Activated T-helper 1 cell treated with anti-CD3 and anti-CD28 coated beads, Interleukin-2, amount 50 U/mL, for 16 hours (primary cell): ENCODE results near the gene KCTD5.
"Not testable (repeated sequence)": the region's sequence is repeated elsewhere in the genome, so short reads cannot be mapped to it uniquely, and the experiment has no call there.

Experiments used
- DNase-seq, 2 donors: peaks; one replicate each; pipeline ENCODE4 v3.0.0-alpha.2; 2020; ENCODE audit warnings: low read depth in 1 of 2, low spot score in 1 of 2

Gene KCTD5

DNA sequence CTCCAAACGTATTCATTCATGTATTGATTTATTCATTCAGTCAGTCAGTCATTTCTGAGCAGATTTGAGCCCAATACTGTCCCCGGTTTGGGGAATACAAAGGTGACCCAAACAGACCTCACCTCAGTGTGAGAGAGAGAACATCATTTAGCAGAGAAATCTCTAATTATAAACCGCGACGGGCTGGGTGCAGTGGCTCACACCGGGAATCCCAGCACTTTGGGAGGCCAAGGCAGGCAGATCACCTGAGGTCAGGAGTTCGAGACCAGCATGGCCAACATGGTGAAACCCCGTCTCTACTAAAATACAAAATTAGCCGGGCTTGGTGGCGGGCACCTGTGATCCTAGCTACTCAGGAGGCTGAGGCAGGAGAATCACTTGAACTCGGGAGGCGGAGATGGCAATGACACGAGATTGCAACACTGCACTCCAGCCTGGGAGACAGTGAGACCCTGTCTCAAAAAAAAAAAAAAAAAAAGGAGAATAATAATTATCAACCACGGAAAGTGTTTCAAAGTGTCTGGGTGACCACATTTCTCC is 39.4 kb downstream of the KCTD5 start:
- not testable (repeated sequence) for DNase-seq

DNA sequence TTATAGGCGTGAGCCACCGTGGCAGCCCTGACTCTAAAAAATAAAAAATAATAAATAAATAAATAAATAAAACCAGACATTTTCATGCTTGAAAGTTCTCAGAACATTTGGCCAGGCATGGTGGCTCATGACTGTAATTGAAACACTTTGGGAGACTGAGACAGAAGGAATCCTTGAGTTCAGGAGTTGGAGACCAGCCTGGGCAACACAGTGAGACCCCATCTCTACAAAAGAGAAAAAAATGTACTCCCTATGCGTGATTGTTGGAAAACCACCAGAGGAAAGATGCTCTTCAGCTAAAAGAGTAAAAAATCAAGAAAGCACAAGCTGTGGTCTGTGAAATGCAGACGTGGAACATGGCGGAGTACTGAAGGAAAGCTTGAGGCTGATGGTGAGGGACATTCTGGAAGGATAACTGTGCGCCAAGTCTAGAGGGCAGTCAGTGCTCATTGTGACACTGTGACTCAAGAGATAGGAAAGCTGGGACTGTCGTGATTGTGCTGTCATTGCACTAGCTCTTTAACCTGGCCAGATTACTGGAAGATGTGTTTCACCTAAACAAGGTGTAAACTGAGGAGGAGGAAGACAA is 41.9 kb downstream of the KCTD5 start:
- no peak for DNase-seq

GRCh38 chr16:2724816-2725348 is 42.6 kb downstream of the KCTD5 start:
- no peak for DNase-seq

DNA sequence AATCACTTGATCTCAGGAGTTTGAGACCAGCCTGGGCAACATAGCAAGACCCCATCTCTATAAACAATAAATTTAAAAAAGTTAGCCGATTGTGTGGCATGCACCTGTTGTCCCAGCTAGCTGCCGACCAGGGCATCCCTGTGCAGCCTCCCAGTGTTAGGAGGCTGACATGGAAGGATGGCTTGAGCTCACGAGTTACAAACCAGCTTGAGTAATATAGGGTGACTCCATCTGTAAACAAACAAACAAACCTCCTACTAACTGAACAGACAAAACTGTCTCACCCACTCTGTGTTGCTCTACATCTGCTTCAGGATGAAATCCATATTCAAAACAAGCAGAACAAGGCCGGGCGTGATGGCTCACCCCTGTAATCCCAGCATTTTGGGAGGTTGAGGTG is 44.6 kb downstream of the KCTD5 start:
- DNase-seq: no peak

GRCh38 chr16:2728034-2728433 is 45.7 kb downstream of the KCTD5 start:
- no peak for DNase-seq

GRCh38 chr16:2734844-2735515 is 52.7 kb downstream of the KCTD5 start:
- no peak for DNase-seq

DNA sequence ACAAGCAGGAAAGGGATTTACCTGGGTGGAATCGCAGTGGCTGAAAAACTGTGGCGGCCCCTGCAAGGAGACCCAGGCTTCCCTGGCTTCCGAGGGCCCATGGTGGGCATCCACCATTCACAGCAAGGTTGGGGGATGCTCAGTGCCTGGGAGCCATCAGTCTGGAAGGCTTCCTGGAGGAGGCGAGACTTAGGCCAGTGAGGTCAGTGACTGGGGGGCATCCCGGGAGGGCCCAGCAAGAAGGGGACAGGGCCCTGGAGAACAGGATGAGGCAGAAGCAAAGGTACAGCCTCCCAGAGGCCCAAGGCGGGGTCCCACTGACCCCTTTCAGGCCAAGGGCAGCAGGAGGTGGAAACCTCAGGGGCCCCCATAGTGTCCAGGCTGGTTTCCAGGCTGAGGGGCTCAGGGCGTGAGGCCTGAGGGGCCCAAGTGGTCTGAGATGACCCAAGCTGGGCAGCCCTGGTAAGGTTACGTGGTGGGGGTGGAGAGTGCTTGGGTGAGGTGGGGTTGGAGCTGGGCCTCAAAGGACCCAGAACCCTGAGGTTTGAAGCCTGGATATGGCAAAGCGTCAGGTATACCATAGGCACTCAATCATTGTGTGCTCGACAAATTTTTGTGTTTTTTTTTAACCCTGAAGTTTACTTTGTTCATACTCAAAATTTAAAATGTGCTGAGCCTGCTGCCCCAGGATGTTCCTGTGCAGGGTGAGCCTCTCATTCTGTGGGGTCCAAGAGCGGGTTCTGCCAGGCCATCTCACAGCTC is 54.3 kb downstream of the KCTD5 start:
- DNase-seq: no peak

DNA sequence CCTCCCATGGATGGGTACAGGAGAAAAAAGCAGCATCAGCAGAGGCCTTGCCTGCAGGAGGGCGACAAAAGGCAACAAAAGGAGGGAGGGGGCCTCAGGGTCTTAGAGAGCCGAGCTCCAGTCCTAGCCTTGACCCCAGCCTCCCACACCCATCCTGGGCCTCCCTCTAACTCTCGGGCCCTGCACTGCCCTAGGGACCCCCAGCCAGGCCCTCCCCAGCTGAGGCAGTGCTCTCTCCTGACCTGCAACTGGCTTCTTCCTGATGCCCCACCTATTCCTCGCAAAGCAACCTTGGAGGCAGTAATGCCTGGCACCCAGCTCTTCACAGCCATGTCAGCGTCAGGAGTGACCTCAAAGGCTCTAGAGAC is 54.9 kb downstream of the KCTD5 start:
- DNase-seq: no peak

- no peak for DNase-seq
Measured at GRCh38 chr16:2737895-2738418, 55.6 kb downstream of the KCTD5 start.

DNA sequence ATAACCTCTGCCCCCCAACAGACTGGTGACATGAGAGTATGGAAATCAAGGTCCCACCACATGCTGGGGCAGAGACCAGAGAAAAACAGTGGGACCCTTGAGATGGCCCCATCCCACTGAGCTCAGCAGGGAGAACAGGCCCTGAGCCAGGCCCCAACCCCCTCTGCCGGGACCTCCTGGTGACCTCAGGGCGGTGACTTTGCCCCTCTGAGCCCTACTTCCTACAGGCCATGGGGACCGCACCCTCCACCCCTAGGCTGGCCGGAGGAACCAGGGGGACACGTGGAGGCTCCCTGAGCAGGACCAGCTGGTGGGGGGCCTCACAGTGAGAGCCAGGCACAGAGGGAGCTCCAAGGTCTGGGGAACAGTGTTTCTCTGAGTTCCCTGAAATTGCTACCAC is 56.3 kb downstream of the KCTD5 start:
- no peak for DNase-seq

DNA sequence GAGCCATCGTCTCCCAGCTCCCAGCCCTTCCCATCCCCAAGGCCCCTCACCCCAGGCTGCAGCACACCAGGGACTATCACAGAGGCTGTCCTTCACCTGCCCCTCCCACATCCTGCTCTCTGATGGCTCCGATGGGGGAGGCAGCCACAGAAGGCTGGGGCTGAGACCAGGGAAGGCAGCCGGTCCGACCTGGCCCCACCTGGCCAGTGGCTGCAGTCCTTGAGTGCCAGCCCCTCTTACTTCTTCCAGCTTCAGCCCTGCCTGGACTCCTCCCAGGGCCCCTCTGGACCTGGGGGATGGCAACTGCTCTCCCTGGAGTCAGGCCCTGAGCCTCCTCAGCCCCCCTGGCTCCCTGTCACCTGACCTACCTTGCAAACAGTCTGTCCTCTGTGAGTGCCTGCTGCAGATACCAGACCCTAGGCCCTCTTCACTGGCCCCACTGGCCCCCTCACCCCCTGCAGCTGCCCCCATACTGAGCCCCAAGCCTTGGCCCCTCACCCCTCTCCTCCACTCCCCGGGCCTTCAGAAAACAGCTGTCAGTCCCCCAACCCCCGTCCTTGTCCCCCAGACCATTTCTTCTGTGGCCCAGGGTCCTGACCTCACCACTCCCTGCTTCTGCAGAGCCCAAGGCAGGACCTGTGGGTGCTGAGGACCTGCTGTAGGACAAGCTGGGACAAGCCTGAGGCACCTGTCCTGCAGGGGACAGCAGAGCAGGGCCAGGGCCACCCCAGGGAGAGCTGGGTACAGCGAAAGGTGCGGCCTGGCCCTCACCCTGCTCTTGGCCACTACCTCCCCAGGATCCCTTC is 57.5 kb downstream of the KCTD5 start:
- no peak for DNase-seq

DNA sequence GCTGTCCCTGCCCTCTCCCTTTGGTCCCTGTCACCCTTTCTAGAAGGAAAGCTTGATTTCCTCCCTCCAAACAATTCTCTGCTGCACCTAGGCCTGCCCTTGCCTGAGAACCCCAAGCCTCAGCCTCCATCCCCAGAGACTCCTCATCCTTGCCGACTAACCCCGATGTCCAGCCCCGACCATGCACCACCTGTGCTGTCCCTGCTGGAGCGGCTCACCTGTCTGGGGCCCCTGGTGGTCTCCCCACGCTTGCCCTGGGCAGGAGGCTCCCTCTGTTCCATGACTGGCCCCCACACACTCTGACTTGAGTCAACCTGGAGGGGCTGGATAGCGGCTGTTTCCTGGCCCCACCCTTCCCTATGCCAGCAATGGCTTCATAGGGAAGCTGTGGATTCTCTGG is 58.2 kb downstream of the KCTD5 start:
- no peak for DNase-seq

DNA sequence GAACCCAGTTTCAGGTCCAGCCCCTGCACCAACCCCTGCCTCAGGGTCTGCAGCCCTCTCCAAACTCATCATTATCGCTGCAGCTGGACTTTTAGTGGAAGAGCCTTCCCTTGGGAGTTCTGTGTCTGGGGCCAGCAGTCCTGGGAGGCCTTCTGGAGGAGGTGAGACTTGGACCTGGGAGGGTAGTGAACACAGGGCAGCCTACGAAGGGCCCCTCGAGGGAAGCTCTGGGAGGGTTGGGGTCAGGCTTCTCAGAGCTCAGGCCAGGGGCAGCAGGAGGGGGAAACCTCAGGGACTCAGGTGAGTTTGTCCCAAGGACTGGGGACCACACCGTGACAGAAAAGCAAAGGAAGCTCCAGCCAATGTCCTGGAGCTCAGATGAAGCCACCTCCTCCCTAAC is 58.8 kb downstream of the KCTD5 start:
- no peak for DNase-seq

GRCh38 chr16:2742323-2743006 is 60.1 kb downstream of the KCTD5 start:
- no peak for DNase-seq

GRCh38 chr16:2743007-2743810 is 60.9 kb downstream of the KCTD5 start:
- DNase-seq: no peak

DNA sequence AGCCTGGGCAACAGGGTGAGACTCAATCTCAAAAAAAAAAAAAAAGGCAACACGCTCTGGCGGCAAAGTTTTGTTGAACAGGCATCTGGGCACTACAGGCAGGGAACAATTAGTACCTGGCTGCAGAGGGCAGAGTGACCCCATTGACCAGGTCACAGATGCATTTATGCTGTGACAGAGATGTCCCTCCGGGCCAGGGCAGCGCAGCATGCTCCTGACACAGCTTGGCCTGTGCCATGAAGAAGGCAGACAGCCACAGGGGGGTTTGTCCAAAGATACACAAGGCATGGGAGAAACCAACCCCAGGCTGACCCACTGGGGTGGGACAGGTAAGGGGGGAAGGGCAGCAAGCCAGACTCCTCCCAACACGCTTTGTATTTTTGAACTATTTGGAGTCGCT is 62.4 kb downstream of the KCTD5 start:
- no peak for DNase-seq

DNA sequence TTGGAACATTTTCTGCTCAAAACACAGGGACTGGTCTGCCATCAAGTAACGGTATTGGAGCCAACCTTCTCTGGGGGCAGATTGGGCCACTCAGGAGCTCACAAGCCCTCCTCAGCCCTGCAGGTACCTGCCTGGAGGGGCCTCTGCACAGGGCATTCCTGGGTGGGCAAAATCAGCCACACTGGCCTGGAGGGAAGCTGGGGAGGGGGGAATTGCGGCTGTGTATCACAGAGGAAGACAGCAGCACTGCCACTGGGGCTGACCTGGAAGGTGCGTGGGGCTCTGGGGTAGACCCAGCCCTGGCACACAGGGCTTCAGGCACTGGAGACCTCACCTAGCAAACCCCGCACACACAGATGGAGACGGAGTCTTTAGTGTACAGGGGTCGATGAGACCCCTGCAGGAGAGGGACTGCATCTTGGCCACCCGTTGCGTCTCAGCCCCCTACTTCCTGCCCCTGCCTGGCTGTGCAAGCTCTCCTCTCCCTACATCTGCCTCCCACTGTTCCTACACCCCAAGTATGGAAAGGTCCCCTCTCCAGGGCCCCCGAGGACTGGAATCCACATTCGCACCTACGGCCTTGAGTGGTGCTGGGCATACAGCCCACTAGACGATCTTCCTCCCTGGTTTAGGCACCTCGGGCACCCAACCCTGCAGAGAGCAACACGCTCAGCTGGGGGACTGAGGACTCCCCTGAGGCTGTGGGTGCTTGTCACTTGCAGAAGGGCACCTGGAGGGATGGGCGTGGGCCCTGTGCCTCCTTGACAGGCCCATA is 63.0 kb downstream of the KCTD5 start:
- DNase-seq: no peak

DNA sequence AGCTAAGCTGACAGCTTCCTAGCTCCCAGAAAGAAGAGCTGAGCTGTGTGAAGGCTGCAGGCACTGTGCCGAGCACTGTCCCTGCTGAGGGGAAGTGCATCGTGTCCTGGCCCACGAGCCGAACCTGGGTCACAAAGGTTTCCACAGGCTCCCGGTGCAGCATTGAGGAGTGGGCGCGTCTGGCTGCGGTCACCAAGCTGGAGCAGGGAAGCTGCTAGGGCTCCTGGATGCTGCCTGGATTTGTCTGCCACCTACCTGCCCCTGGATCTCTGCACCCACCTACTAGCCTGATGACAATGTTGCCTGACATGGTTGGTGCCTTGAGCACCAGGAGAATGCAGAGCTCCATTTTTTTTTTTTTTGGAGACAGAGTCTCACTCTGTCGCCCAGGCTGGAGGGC is 63.6 kb downstream of the KCTD5 start:
- DNase-seq: no peak
